ENCODE measurements around the gene PIP5KL1. TPM values are rescaled to one million over a fixed set of nuclear protein-coding genes. Genes with fewer than 3 reads are reported as not detected.

The PIP5KL1 gene
- total RNA-seq, 1 experiment from 2014 or later = 21.9 TPM

GRCh38 chr9:127970401-127971313 lies 40.1 kb upstream of the PIP5KL1 start:
- Histone ChIP-seq H3K27me3 (ENCODE audit: insufficient read depth, low read depth) (no peaks in the 10 kb centered on the region), H3K36me3 (ENCODE audit: low read depth) (no peaks in the 10 kb centered on the region), H4K20me1 (ENCODE audit: insufficient read depth) (peaks cover 50% of the 10 kb centered on the region), H3K4me3 (no peak overlapping the region), H3K9me3 (ENCODE audit: insufficient read depth, low read depth) (no peaks in the 10 kb centered on the region), H3F3A (ENCODE audit: insufficient read depth, low read depth) (peaks cover 77% of the 10 kb centered on the region), H3K27ac (peak overlapping the region; percentile 81), H3K79me2 (ENCODE audit: low read depth) (peaks cover 100% of the 10 kb centered on the region), H3K4me2 (peak overlapping the region; percentile 69), H3K4me1 (replicated peaks; ENCODE audit: insufficient read depth) (peaks cover 97% of the 10 kb centered on the region), H2AFZ (no peak overlapping the region), H3K9me2 (ENCODE audit: insufficient read depth) (no peaks in the 10 kb centered on the region)
- ChIA-PET POLR2A (ENCODE audit: unreplicated experiment) (no interaction called here), CTCF (interaction anchor here (0.5 to 1.6 kb wide), 4 partner anchors 65 to 400 kb away, joined by 3 to 5 read pairs (median 4); no protein-coding TSS in a partner anchor)
- intact Hi-C loops (cut with micrococcal nuclease; ENCODE audit: unreplicated experiment) = no loop called here
- BruUV-seq (replicated peaks) = no TSS peak
- DNase-seq = peak in 1 of 2 experiments; percentile 67
- TF ChIP-seq CTCF (conservative IDR thresholded peaks at IDR 0.05) (no peak), EZH2 (IDR thresholded peaks at IDR 0.05; ENCODE audit: low read depth) (no peak)

- CTCF ChIA-PET = no interaction called here
- Histone ChIP-seq H3K27ac (peak overlapping the region; percentile 81), H4K20me1 (ENCODE audit: insufficient read depth) (peaks cover 32% of the 10 kb centered on the region), H3K4me2 (peak overlapping the region; percentile 69), H3K4me3 (no peak overlapping the region), H3K27me3 (ENCODE audit: insufficient read depth, low read depth) (no peaks in the 10 kb centered on the region), H3K79me2 (ENCODE audit: low read depth) (peaks cover 98% of the 10 kb centered on the region), H2AFZ (no peak overlapping the region), H3F3A (ENCODE audit: insufficient read depth, low read depth) (peaks cover 75% of the 10 kb centered on the region), H3K9me2 (ENCODE audit: insufficient read depth) (no peaks in the 10 kb centered on the region), H3K4me1 (replicated peaks; ENCODE audit: insufficient read depth) (peaks cover 96% of the 10 kb centered on the region), H3K36me3 (ENCODE audit: low read depth) (no peaks in the 10 kb centered on the region), H3K9me3 (ENCODE audit: insufficient read depth, low read depth) (no peaks in the 10 kb centered on the region)
- no peak for TF ChIP-seq EZH2 (IDR thresholded peaks at IDR 0.05; ENCODE audit: low read depth)
- TF ChIP-seq CTCF (conservative IDR thresholded peaks at IDR 0.05) = no peak
- BruUV-seq (replicated peaks) = TSS peak; percentile 52
- intact Hi-C loops (cut with micrococcal nuclease; ENCODE audit: unreplicated experiment) = loop anchor here (1.0 kb wide), 4 partner anchors 9 to 66 kb away; no protein-coding TSS in a partner anchor
- peak; percentile 66 to 72 for DNase-seq
- POLR2A ChIA-PET (ENCODE audit: unreplicated experiment) = interaction anchor here (1.6 kb wide), 1 partner anchor 12 kb away, joined by 14 read pairs; the partner anchor contains the start of gene EEIG1
Measured at GRCh38 chr9:127968700-127969383, 38.3 kb upstream of the PIP5KL1 start.

GRCh38 chr9:127968042-127968441 lies 37.5 kb upstream of the PIP5KL1 start:
- BruUV-seq (replicated peaks) = no TSS peak
- no peaks in the 10 kb centered on the region for H3K27me3 ChIP-seq (ENCODE audit: insufficient read depth, low read depth)
- H3K4me3 ChIP-seq = no peak overlapping the region
- H3K4me1 ChIP-seq (replicated peaks; ENCODE audit: insufficient read depth) = peaks cover 97% of the 10 kb centered on the region
- H3K36me3 ChIP-seq (ENCODE audit: low read depth) = no peaks in the 10 kb centered on the region
- no peaks in the 10 kb centered on the region for H3K9me3 ChIP-seq (ENCODE audit: insufficient read depth, low read depth)
- POLR2A ChIA-PET (ENCODE audit: unreplicated experiment) = interaction anchor here (0.7 to 1.6 kb wide), 2 partner anchors 11 to 13 kb away, joined by 13 to 14 read pairs; partner anchors contain the start of gene EEIG1
- H3K4me2 ChIP-seq = peak overlapping the region; percentile 69
- no peak overlapping the region for H2AFZ ChIP-seq
- H3K27ac ChIP-seq = peak overlapping the region; percentile 81
- H3F3A ChIP-seq (ENCODE audit: insufficient read depth, low read depth) = peaks cover 73% of the 10 kb centered on the region
- CTCF ChIA-PET = interaction anchor here (0.6 to 1.0 kb wide), 3 partner anchors 21 to 67 kb away, joined by 3 to 6 read pairs (median 3); no protein-coding TSS in a partner anchor
- intact Hi-C loops (cut with micrococcal nuclease; ENCODE audit: unreplicated experiment) = loop anchor here (1.0 kb wide), 4 partner anchors 10 to 67 kb away; no protein-coding TSS in a partner anchor
- peak; percentile 87 to 90 for DNase-seq
- peaks cover 24% of the 10 kb centered on the region for H4K20me1 ChIP-seq (ENCODE audit: insufficient read depth)
- TF ChIP-seq CTCF (conservative IDR thresholded peaks at IDR 0.05) (no peak), EZH2 (IDR thresholded peaks at IDR 0.05; ENCODE audit: low read depth) (no peak)
- peaks cover 98% of the 10 kb centered on the region for H3K79me2 ChIP-seq (ENCODE audit: low read depth)
- no peaks in the 10 kb centered on the region for H3K9me2 ChIP-seq (ENCODE audit: insufficient read depth)

All from PC-9 (cell line).